Panc1 (cell line): ENCODE results near the gene KCNQ2.

Experiments
- POLR2AphosphoS5 ChIP-seq: IDR thresholded peaks from 2 replicates; pipeline ENCODE4 v1.6.1; 2012; ENCODE audit warnings: mild to moderate bottlenecking, low read depth, low read length, moderate library complexity
- TF ChIP-seq, protein P1 (sequence below): fragments of 450-650 bp; IDR thresholded peaks from 2 replicates; pipeline ENCODE4 v1.5.1; 2017; ENCODE audit warnings: mild to moderate bottlenecking

DNA sequence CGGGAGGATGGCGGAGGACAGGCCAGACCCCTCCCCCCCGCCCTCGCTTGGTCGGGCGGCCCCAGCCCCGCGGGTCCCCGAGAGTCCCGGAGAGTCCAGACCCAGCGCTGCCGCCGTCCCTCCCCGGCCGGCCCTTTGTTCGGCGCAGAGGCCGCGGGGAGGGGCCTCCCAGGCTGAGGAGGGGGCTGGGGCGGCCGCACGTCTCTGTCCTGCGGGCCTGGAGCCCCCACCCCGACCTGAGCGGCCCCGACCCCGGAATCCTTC, 806 bp downstream of the KCNQ2 start:
- TF ChIP-seq, protein P1, sequence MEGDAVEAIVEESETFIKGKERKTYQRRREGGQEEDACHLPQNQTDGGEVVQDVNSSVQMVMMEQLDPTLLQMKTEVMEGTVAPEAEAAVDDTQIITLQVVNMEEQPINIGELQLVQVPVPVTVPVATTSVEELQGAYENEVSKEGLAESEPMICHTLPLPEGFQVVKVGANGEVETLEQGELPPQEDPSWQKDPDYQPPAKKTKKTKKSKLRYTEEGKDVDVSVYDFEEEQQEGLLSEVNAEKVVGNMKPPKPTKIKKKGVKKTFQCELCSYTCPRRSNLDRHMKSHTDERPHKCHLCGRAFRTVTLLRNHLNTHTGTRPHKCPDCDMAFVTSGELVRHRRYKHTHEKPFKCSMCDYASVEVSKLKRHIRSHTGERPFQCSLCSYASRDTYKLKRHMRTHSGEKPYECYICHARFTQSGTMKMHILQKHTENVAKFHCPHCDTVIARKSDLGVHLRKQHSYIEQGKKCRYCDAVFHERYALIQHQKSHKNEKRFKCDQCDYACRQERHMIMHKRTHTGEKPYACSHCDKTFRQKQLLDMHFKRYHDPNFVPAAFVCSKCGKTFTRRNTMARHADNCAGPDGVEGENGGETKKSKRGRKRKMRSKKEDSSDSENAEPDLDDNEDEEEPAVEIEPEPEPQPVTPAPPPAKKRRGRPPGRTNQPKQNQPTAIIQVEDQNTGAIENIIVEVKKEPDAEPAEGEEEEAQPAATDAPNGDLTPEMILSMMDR, result no peak
- TF ChIP-seq POLR2AphosphoS5, result no peak
